Astrocyte (in vitro differentiated cells and primary cell): ENCODE results near the gene SIK3. TPM values are rescaled to one million over a fixed set of nuclear protein-coding genes. Genes with fewer than 3 reads are reported as not detected.

Experiments
- DNase-seq: peaks from one replicate; pipeline ENCODE4 v3.0.0-alpha.2; 2010; ENCODE audit warnings: low read depth
- FAIRE-seq: peaks from 2 replicates; lab custom pipeline; 2011; peaks lifted over from hg19 to GRCh38; lab: Jason Lieb, UNC
- H2AFZ ChIP-seq: 2 replicates; pipeline ENCODE4 v1.6.0; 2012; ENCODE audit warnings: low read depth, low read length, inconsistent platforms
- H3K27ac ChIP-seq: 2 replicates; pipeline ENCODE4 v1.5.1; 2011; ENCODE audit warnings: low read depth, low read length, inconsistent platforms
- H3K27me3 ChIP-seq: 2 replicates; pipeline ENCODE4 v1.6.0; 2011; ENCODE audit warnings: low read length, inconsistent platforms; ENCODE audit not compliant: insufficient read depth
- H3K36me3 ChIP-seq: 2 replicates; pipeline ENCODE4 v1.5.1; 2011; ENCODE audit warnings: low read length, inconsistent platforms; ENCODE audit not compliant: insufficient read depth
- H3K4me1 ChIP-seq: 2 replicates; pipeline ENCODE4 v1.5.1; 2011; ENCODE audit warnings: low read length, inconsistent platforms; ENCODE audit not compliant: insufficient read depth
- H3K4me2 ChIP-seq: 2 replicates; pipeline ENCODE4 v1.6.0; 2012; ENCODE audit warnings: low read length, inconsistent platforms
- H3K4me3 ChIP-seq: 2 replicates; pipeline ENCODE4 v1.5.1; 2011; ENCODE audit warnings: low read depth, mild to moderate bottlenecking, low read length, inconsistent platforms; ENCODE audit not compliant: insufficient read depth
- H3K79me2 ChIP-seq: 2 replicates; pipeline ENCODE4 v1.6.0; 2012; ENCODE audit warnings: mild to moderate bottlenecking, low read length, inconsistent platforms; ENCODE audit not compliant: insufficient read depth
- H3K9ac ChIP-seq: 2 replicates; pipeline ENCODE4 v1.6.0; 2012; ENCODE audit warnings: mild to moderate bottlenecking, low read length, inconsistent platforms
- H3K9me3 ChIP-seq: 2 replicates; pipeline ENCODE4 v1.5.1; 2012; ENCODE audit warnings: low read depth, mild to moderate bottlenecking, low read length, inconsistent platforms; ENCODE audit not compliant: insufficient read depth
- H4K20me1 ChIP-seq: 2 replicates; pipeline ENCODE4 v1.6.0; 2012; ENCODE audit warnings: low read length, inconsistent platforms; ENCODE audit not compliant: insufficient read depth
- H3K27ac Mint-ChIP-seq: one replicate; pipeline ENCODE4 v1.8.0; 2021; ENCODE audit warnings: mild to moderate bottlenecking, mixed read lengths; ENCODE audit not compliant: unreplicated experiment
- H3K27me3 Mint-ChIP-seq: one replicate; pipeline ENCODE4 v1.8.0; 2021; ENCODE audit warnings: low read depth, mixed read lengths; ENCODE audit not compliant: unreplicated experiment
- H3K36me3 Mint-ChIP-seq: one replicate; pipeline ENCODE4 v1.8.0; 2021; ENCODE audit warnings: low read depth, mixed read lengths; ENCODE audit not compliant: unreplicated experiment
- H3K4me1 Mint-ChIP-seq: one replicate; pipeline ENCODE4 v1.8.0; 2021; ENCODE audit warnings: low read depth, mixed read lengths; ENCODE audit not compliant: unreplicated experiment
- H3K4me3 Mint-ChIP-seq: one replicate; pipeline ENCODE4 v1.8.0; 2021; ENCODE audit warnings: mild to moderate bottlenecking, moderate library complexity, mixed read lengths; ENCODE audit not compliant: unreplicated experiment
- H3K9me3 Mint-ChIP-seq: one replicate; pipeline ENCODE4 v1.8.0; 2021; ENCODE audit warnings: mild to moderate bottlenecking, mixed read lengths; ENCODE audit not compliant: unreplicated experiment
- CTCF ChIP-seq: IDR thresholded peaks from 2 replicates; pipeline ENCODE4 v1.5.1; 2011; ENCODE audit warnings: low read depth, mild to moderate bottlenecking, inconsistent platforms, low read length, moderate library complexity; ENCODE audit not compliant: insufficient read depth
- EZH2 ChIP-seq: IDR thresholded peaks from 2 replicates; pipeline ENCODE4 v1.6.1; 2012; ENCODE audit warnings: mild to moderate bottlenecking, low read length, inconsistent platforms; ENCODE audit not compliant: insufficient read depth
- total RNA-seq: library from RNA; stranded (reverse); gene quantifications from 2 replicates; pipeline ENCODE4 v1.2.1, GENCODE V29; 2021

SIK3 gene
- total RNA-seq, 1 donor from 2014 or later, result 34.4 TPM

- no peaks in the 10 kb centered on the region for H3K9me3 Mint-ChIP-seq
Measured at GRCh38 chr11:117068303-117068860, 29.8 kb downstream of the SIK3 start.

GRCh38 chr11:117066959-117067358, 31.3 kb downstream of the SIK3 start:
- Histone ChIP-seq H4K20me1 (peaks cover 69% of the 10 kb centered on the region), H3K27me3 (no peaks in the 10 kb centered on the region), H3K27ac (no peak overlapping the region), H3K4me1 (peaks cover 2% of the 10 kb centered on the region), H3K4me3 (no peak overlapping the region), H2AFZ (no peak overlapping the region), H3K4me2 (no peak overlapping the region), H3K79me2 (peaks cover 13% of the 10 kb centered on the region), H3K9ac (no peak overlapping the region), H3K36me3 (no peaks in the 10 kb centered on the region), H3K9me3 (no peaks in the 10 kb centered on the region)
- Mint-ChIP-seq H3K9me3 (no peaks in the 10 kb centered on the region), H3K27ac (no peak overlapping the region), H3K27me3 (no peaks in the 10 kb centered on the region), H3K36me3 (peaks cover 2% of the 10 kb centered on the region), H3K4me3 (no peak overlapping the region), H3K4me1 (peaks cover 45% of the 10 kb centered on the region)
- no peak for FAIRE-seq
- TF ChIP-seq CTCF (no peak), EZH2 (no peak)
- DNase-seq, result no peak

More at GRCh38 chr11:117068303-117068860, 29.8 kb downstream of the SIK3 start:
- Histone ChIP-seq H3K4me2 (no peak overlapping the region), H3K9me3 (no peaks in the 10 kb centered on the region), H4K20me1 (peaks cover 71% of the 10 kb centered on the region), H3K27ac (no peak overlapping the region), H3K4me1 (peaks cover 10% of the 10 kb centered on the region), H3K79me2 (peaks cover 11% of the 10 kb centered on the region), H3K27me3 (no peaks in the 10 kb centered on the region), H3K9ac (no peak overlapping the region), H3K36me3 (no peaks in the 10 kb centered on the region), H2AFZ (no peak overlapping the region), H3K4me3 (no peak overlapping the region)
- H3K27ac Mint-ChIP-seq, result no peak overlapping the region
- no peak for TF ChIP-seq CTCF
- no peak for TF ChIP-seq EZH2
- DNase-seq (no peak), FAIRE-seq (no peak)
- H3K27me3 Mint-ChIP-seq, result no peaks in the 10 kb centered on the region
- peaks cover 2% of the 10 kb centered on the region for H3K36me3 Mint-ChIP-seq
- H3K4me3 Mint-ChIP-seq, result no peak overlapping the region
- H3K4me1 Mint-ChIP-seq, result peaks cover 45% of the 10 kb centered on the region

- peaks cover 37% of the 10 kb centered on the region for H3K4me1 Mint-ChIP-seq
- no peak overlapping the region for H3K27ac ChIP-seq
Measured at GRCh38 chr11:117064275-117064674, 34.0 kb downstream of the SIK3 start.

More at GRCh38 chr11:117064275-117064674, 34.0 kb downstream of the SIK3 start:
- Histone ChIP-seq H3K9me3 (no peaks in the 10 kb centered on the region), H2AFZ (no peak overlapping the region), H3K4me1 (no peaks in the 10 kb centered on the region), H3K27me3 (no peaks in the 10 kb centered on the region), H3K4me3 (no peak overlapping the region), H4K20me1 (peaks cover 57% of the 10 kb centered on the region), H3K79me2 (peaks cover 16% of the 10 kb centered on the region), H3K9ac (no peak overlapping the region), H3K36me3 (no peaks in the 10 kb centered on the region), H3K4me2 (no peak overlapping the region)
- H3K36me3 Mint-ChIP-seq, result peaks cover 2% of the 10 kb centered on the region
- no peaks in the 10 kb centered on the region for H3K9me3 Mint-ChIP-seq
- H3K4me3 Mint-ChIP-seq, result no peak overlapping the region
- H3K27me3 Mint-ChIP-seq, result no peaks in the 10 kb centered on the region
- peak; percentile 62 for FAIRE-seq
- no peak for TF ChIP-seq EZH2
- H3K27ac Mint-ChIP-seq, result peak overlapping the region; percentile 51
- peak; percentile 61 for DNase-seq
